Transverse colon (tissue), 4 donors: ENCODE data around the gene HERC4. TPM values are rescaled to one million over a fixed set of nuclear protein-coding genes. Genes with fewer than 3 reads are reported as not detected.

Experiments used
- DNase-seq: peaks from one replicate; pipeline ENCODE4 v3.0.0-alpha.2; 2019
- H3K27ac ChIP-seq, 4 donors: fragments of 200-600 bp; sonication (generic); 2 replicates each; pipeline ENCODE4 v1.5.1; 2016 to 2018; ENCODE audit warnings: inconsistent platforms in 4 of 4
- H3K27me3 ChIP-seq: fragments of 200-600 bp; sonication (generic); 2 replicates; pipeline ENCODE4 v1.5.1; 2017; ENCODE audit warnings: inconsistent platforms
- H3K36me3 ChIP-seq, 4 donors: fragments of 200-600 bp; sonication (generic); 2 replicates each; pipeline ENCODE4 v1.5.1; 2017 to 2019; ENCODE audit warnings: inconsistent platforms in 4 of 4
- H3K4me1 ChIP-seq, 4 donors: fragments of 200-600 bp; sonication (generic); 2 replicates each; pipeline ENCODE4 v1.5.1; 2017 to 2020; ENCODE audit warnings: inconsistent platforms in 4 of 4
- H3K4me3 ChIP-seq, 4 donors: fragments of 200-600 bp; sonication (generic); 1 replicate in 1 of 4; 2 replicates in 3 of 4; pipeline versions ENCODE4 v1.5.1 to v1.6.1; 2017 to 2019; ENCODE audit warnings: inconsistent platforms in 4 of 4
- H3K9me3 ChIP-seq, 2 donors: fragments of 200-600 bp; sonication (generic); 2 replicates each; pipeline ENCODE4 v1.5.1; 2017 to 2019; ENCODE audit warnings: inconsistent platforms in 2 of 2
- EP300 ChIP-seq: sonication (generic); formaldehyde crosslinking; IDR thresholded peaks from one replicate; pipeline ENCODE4 v1.6.1; 2017; ENCODE audit warnings: antibody characterized with exemption, low read depth
- POLR2A ChIP-seq: fragments of 450-650 bp; IDR thresholded peaks from one replicate; pipeline ENCODE4 v1.6.1; 2016; ENCODE audit warnings: antibody characterized with exemption, mild to moderate bottlenecking, moderate library complexity
- POLR2AphosphoS5 ChIP-seq, 3 donors: sonication (generic); formaldehyde crosslinking; IDR thresholded peaks; one replicate each; pipeline ENCODE4 v1.6.1; 2016; ENCODE audit warnings: antibody characterized with exemption in 3 of 3
- WGBS, 2 donors: methylation state at CpG; one replicate each; pipeline ENCODE4 v1.1.5; 2018; ENCODE audit warnings: low coverage in 1 of 2; 5-methylcytosine and 5-hydroxymethylcytosine counted together
- in situ Hi-C, 4 donors: fragments of 200-750 bp; cut with MboI; loops; one replicate each; pipeline versions ENCODE4 v1.15.0 to v1.15.1; 2017; ENCODE audit warnings: low sequenced_read_pairs in 3 of 4, low pct_ligation_motif_present in 1 of 4, low pct_unique_long_range_greater_than_20kb in 1 of 4
- intact Hi-C: fragments of 100-400 bp; cut with DNase I; formaldehyde crosslinking; loops from one replicate; pipeline ENCODE4 v1.15.1; 2023; ENCODE audit warnings: low total_unique reads
- total RNA-seq, 4 donors: library from RNA; depleted of rRNA; stranded (reverse); fragments of >200 nt; gene quantifications; one replicate each; pipeline ENCODE4 v1.1.0, GENCODE V29; 2016
- TF ChIP-seq, protein P1 (sequence below), 5 experiments: fragments of 200-600 bp in 3 of 5; fragments of 450-650 bp in 2 of 5; sonication (generic) in 3 of 5; IDR thresholded peaks; 1 replicate in 2 of 5; 2 replicates in 3 of 5; pipeline ENCODE4 v1.5.1; 2016 to 2017; ENCODE audit warnings: antibody characterized with exemption in 5 of 5, inconsistent platforms in 3 of 5, mild to moderate bottlenecking in 2 of 5, moderate library complexity in 1 of 5

HERC4 gene
- total RNA-seq, 4 donors from 2014 or later, result 32.0 to 154 (median 105) TPM

DNA sequence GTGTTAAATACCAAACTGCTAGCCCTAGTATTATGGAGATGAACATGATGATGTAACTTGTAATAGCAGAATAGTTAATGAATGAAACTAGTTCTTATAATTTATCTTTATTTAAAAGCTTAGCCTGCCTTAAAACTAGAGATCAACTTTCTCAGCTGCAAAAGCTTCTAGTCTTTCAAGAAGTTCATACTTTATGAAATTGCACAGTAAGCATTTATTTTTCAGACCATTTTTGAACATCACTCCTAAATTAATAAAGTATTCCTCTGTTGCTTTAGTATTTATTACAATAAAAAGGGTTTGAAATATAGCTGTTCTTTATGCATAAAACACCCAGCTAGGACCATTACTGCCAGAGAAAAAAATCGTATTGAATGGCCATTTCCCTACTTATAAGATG is 157.4 kb downstream of the HERC4 start:
- TF ChIP-seq POLR2A (no peak), POLR2AphosphoS5 (IDR thresholded peaks at IDR 0.05) (no peak), EP300 (no peak)
- TF ChIP-seq, protein P1, sequence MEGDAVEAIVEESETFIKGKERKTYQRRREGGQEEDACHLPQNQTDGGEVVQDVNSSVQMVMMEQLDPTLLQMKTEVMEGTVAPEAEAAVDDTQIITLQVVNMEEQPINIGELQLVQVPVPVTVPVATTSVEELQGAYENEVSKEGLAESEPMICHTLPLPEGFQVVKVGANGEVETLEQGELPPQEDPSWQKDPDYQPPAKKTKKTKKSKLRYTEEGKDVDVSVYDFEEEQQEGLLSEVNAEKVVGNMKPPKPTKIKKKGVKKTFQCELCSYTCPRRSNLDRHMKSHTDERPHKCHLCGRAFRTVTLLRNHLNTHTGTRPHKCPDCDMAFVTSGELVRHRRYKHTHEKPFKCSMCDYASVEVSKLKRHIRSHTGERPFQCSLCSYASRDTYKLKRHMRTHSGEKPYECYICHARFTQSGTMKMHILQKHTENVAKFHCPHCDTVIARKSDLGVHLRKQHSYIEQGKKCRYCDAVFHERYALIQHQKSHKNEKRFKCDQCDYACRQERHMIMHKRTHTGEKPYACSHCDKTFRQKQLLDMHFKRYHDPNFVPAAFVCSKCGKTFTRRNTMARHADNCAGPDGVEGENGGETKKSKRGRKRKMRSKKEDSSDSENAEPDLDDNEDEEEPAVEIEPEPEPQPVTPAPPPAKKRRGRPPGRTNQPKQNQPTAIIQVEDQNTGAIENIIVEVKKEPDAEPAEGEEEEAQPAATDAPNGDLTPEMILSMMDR (IDR thresholded peaks at IDR 0.05), result no peak
- WGBS, 2 donors, result 71 to 72% methylated on average over 1 of the region's 1 CpG
- H3K36me3 ChIP-seq, result peaks cover 0 to 33% (median 6%) of the 10 kb centered on the region in 4 donors
- in situ Hi-C loops, result no loop called here
- H3K4me3 ChIP-seq, result no peak overlapping the region
- H3K27ac ChIP-seq, result no peak overlapping the region
- H3K9me3 ChIP-seq, result no peaks in the 10 kb centered on the region
- intact Hi-C loops, result no loop called here
- no peaks in the 10 kb centered on the region for H3K4me1 ChIP-seq
- no peak for DNase-seq
- H3K27me3 ChIP-seq, result no peaks in the 10 kb centered on the region

DNA sequence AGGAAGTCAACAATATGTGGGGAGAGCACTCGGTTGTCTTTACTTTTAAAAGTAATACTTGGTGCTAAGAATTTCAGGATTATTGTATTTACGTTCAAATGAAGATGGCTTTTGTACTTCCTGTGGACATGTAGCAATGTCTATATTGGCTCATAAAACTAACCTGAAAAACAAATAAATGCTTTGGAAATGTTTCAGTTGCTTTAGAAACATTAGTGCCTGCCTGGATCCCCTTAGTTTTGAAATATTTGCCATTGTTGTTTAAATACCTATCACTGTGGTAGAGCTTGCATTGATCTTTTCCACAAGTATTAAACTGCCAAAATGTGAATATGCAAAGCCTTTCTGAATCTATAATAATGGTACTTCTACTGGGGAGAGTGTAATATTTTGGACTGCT is 157.9 kb downstream of the HERC4 start:
- Histone ChIP-seq H3K4me1 (no peaks in the 10 kb centered on the region), H3K27ac (no peak overlapping the region), H3K9me3 (no peaks in the 10 kb centered on the region), H3K36me3 (peaks cover 0 to 33% (median 9%) of the 10 kb centered on the region in 4 donors), H3K4me3 (no peak overlapping the region), H3K27me3 (no peaks in the 10 kb centered on the region)
- TF ChIP-seq, protein P1 (IDR thresholded peaks at IDR 0.05), result no peak
- TF ChIP-seq POLR2A (no peak), POLR2AphosphoS5 (IDR thresholded peaks at IDR 0.05) (no peak), EP300 (no peak)
- WGBS, 2 donors, result 45 to 48% methylated on average over 2 of the region's 2 CpGs
- in situ Hi-C loops, result no loop called here
- DNase-seq, result no peak
- intact Hi-C loops, result no loop called here

DNA sequence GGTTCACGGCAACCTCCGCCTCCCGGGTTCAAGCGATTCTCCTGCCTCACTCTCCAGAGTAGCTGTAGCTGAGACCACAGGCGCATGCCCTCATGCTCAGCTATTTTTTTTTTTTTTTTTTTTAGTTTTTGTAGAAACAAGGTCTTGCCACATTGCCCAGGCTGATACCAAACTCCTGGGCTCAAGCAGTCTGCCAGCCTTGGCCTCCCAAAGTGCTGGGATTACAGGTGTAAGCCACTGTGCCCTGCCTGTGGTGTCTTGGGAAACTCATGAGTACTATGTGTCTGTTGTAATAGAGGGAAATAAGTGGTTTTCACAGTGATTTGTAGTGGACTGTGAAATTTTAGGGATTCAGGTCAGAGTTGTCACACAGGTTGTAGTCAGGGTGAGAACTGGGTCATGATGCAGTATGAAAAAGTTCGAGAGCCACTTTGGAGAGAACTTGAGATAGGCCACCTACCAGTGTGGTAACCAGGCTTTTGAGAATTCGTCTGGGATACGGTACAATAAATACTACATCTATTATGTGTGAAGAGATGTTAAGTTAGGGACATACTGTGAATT is 160.2 kb downstream of the HERC4 start:
- no peaks in the 10 kb centered on the region for H3K27me3 ChIP-seq
- H3K4me1 ChIP-seq, result no peaks in the 10 kb centered on the region
- 96 to 98% methylated on average over 5 to 8 of the region's 8 CpGs for WGBS, 2 donors
- H3K27ac ChIP-seq, result no peak overlapping the region
- in situ Hi-C loops (no loop called here), intact Hi-C loops (no loop called here)
- TF ChIP-seq, protein P1 (IDR thresholded peaks at IDR 0.05), result no peak
- TF ChIP-seq POLR2A (no peak), POLR2AphosphoS5 (IDR thresholded peaks at IDR 0.05) (no peak), EP300 (no peak)
- no peaks in the 10 kb centered on the region for H3K9me3 ChIP-seq
- peaks cover 0 to 45% (median 20%) of the 10 kb centered on the region in 4 donors for H3K36me3 ChIP-seq
- no peak overlapping the region for H3K4me3 ChIP-seq
- DNase-seq, result no peak

DNA sequence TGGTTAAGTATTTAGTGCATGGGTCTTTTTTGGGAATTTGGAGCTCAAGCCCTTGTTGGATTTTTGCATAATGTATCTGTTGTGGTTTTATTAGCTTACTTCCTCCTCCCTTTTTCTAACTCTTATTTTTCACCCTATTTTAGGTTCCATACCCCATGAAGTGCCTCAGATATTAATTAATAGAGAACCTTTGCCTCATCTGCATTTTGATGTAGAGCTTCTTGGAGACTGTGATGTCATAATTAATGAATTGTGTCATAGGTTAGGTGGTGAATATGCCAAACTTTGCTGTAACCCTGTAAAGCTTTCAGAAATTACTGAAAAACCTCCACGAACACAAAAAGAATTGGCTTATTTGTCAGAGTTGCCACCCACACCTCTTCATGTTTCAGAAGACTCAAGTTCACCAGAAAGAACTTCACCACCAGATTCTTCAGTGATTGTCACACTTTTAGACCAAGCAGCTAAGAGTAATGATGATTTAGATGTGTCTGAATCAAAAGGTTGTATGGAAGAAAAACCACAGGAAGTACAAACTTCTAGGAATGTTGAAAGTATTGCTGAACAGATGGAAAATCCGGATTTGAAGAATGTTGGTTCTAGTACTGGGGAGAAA is 162.6 kb downstream of the HERC4 start:
- in situ Hi-C loops, result no loop called here
- peaks cover 0 to 62% (median 30%) of the 10 kb centered on the region in 4 donors for H3K36me3 ChIP-seq

More for the DNA sequence above, 162.6 kb downstream of the HERC4 start:
- Histone ChIP-seq H3K27ac (no peak overlapping the region), H3K27me3 (no peaks in the 10 kb centered on the region), H3K4me3 (no peak overlapping the region), H3K4me1 (no peaks in the 10 kb centered on the region), H3K9me3 (no peaks in the 10 kb centered on the region)
- intact Hi-C loops, result no loop called here
- 76 to 79% methylated on average over 2 of the region's 2 CpGs for WGBS, 2 donors
- no peak for DNase-seq
- TF ChIP-seq, protein P1 (IDR thresholded peaks at IDR 0.05), result no peak
- TF ChIP-seq EP300, result no peak
- no peak for TF ChIP-seq POLR2AphosphoS5 (IDR thresholded peaks at IDR 0.05)
- TF ChIP-seq POLR2A, result no peak
